HTERT RPE-1 (cell line): Measurements from ENCODE around the gene EPHB3.
"Not testable (repeated sequence)": the region's sequence is repeated elsewhere in the genome, so short reads cannot be mapped to it uniquely, and the experiment has no call there.

ENCODE experiments used
- in situ Hi-C: fragments of 300-500 bp; cut with MboI; formaldehyde crosslinking; loops from 4 replicates; pipeline ENCODE4 v1.14.3; 2020; ENCODE audit warnings: low sequenced_read_pairs

The EPHB3 gene

DNA sequence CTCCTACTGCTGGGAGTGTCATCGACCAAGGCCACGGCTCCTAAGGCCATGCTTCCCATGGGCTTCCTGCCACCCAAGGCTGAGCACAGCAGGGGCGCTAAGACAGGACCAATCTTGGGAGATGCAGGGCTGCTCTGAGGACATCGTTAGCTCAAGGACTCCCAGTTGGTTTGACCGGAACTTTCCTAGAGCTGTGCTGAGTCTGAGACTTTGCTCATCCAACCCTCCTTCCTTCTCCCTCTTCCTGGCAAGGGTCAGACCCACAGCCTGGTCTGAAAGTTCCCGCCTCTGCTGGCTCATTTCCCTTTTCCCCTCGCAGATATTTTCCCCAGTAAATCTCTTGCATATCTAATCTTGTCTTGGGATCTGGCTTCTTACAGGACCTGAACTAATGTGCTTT lies 57.2 kb downstream of the EPHB3 start:
- in situ Hi-C loops: no loop called here

- in situ Hi-C loops: no loop called here
Observed at GRCh38 chr3:184619369-184619768, 57.8 kb downstream of the EPHB3 start.

- in situ Hi-C loops: no loop called here
Observed at GRCh38 chr3:184619787-184620430, 58.3 kb downstream of the EPHB3 start.

- in situ Hi-C loops: no loop called here
Observed at GRCh38 chr3:184620475-184621119, 59.0 kb downstream of the EPHB3 start.

- in situ Hi-C loops: not testable (repeated sequence)
Observed at GRCh38 chr3:184622156-184622555, 60.6 kb downstream of the EPHB3 start.

DNA sequence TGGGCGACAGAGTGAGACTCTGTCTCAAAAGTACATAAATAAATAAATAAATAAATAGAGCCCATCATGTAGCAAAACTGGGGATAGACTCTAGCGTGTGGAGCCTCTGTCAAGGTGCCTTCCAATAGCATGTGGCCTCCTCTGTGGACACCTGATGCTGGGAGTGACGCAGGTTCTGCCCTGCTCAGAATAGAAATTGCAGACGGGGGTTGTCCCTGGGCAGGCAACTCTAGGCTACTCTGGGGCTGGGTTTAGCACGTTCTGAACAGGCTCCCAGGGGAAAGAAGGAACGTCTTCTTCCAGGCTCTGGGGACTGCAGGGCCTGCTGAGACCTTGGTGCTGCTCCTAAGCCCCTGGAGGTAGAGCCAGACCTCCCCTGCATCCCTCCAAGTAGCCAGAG lies 65.3 kb downstream of the EPHB3 start:
- in situ Hi-C loops: no loop called here

DNA sequence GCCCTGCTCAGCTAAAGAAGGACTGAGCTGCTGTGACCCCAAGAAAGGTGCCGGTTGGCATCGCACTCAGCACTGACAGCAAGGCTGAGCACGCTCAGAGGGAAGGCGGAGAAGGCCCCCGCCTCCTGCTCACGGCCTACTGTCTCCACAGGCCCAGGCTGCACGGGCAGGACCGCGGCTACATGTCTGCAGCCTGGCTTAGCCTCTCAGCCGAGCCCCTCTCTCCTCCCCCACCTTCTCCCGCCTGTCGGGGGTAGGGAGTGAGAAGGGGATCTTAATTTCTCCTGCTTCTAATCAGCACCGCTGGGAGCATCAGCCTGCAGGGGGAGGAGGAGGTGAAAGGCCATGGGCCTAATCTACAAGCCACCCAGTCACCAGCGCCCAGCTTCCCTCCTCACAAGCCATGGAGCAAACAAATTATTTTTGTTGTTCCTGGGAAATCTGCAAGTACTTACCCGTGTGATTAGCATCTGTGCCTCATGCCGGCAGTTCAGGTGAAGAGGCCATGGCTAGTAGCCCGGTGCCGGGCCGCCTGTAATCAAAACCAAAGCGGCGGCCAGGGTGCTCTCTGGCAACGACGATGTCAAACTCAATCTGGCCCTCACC lies 68.1 kb downstream of the EPHB3 start:
- in situ Hi-C loops: no loop called here

DNA sequence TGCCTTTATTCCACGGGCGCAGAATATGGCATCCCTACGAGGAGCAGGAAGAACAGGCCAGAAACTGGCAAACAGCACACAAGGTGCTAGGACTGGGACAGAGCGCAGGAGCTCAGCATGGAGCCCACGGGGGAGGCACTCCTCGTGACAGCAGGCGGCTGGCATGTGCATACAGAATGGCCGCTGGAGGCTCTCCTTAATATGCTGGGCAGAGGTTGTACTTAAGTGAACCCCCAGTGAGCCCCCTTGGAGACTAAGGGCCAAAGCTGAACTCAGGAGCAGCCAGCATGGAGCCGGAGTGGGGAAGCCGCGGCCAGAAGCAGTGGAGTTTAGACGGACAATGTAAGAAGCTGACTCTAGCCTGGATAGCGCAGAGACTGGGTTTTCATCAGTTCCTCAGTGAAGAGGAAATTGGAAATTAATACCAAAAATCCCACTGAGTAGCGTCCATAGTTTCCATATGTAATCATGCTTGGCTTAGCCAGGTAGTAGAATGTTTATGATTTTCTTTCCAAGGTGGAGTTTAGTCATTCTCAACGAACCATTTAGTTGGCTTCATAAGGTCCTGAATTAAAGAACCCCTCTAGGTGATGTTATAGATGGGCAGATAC lies 69.4 kb downstream of the EPHB3 start:
- in situ Hi-C loops: no loop called here

DNA sequence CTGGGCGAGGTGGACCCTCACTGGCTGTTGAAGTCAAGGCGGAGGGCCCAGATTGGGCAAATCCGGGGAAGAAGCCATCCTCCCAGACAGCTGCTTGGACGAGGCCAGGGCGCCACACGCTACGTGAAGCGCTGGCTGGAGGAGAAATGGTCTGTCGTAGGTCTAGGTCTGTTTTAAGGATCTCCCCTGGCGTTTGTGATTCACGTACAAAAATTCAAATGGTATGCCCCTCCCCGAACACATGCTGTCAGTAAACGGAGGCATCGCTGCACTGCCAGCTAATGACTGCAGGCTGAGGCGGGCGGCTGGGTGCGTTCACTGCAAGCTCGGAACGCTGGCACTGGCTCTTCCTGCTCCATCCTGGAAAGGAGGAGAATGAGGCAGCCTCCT lies 69.9 kb downstream of the EPHB3 start:
- in situ Hi-C loops: no loop called here
